Globus pallidus (tissue), 1 donor: ENCODE results near the gene TMEM135.

ENCODE experiments used
- DNase-seq: peaks from one replicate; pipeline ENCODE4 v3.0.0-alpha.2; 2015; ENCODE audit warnings: low spot score

The TMEM135 gene

GRCh38 chr11:87306262-87306851 is 268.6 kb downstream of the TMEM135 start:
- DNase-seq: no peak

DNA sequence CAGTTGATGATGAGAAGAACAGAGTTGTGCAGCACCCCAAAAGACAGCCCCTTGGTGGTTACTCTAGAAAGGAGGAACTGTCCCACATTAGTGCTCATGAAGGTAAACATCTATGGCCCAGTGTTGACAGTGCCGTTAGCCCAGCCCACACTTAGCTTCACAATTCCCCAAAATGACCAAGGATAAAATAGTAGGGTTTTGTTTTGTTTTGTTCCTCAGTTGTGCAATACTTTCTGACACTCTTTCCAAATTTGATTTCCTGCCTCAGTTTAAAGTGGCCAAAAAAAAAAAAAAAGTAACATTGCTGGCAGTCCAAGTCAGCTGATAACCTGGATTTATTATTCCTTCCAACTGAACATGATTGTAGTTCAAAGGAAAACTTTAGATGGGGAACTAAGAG is 269.4 kb downstream of the TMEM135 start:
- no peak for DNase-seq

- DNase-seq: no peak
These were observed 277.5 kb downstream of the TMEM135 start for GRCh38 chr11:87315229-87315628.

- DNase-seq: no peak
These were observed 278.8 kb downstream of the TMEM135 start for GRCh38 chr11:87316491-87316890.

DNA sequence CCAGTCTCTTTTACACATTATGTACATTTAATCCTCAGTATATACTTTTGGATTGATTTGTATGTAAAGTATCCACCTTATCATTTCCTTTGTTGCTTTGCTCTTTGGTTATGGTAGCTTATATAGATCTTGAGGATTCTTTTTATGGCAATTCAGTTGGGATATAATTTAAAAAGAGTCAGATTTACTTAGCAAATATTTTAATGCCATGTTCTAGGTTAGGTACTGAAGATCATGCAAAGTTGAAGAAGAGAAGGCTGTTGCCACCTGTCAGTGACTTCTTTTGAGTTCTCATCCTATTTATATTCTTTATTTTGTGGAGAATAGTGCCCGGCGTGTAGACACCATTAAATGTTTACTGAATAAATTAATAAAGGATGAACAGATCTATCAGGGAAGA is 279.7 kb downstream of the TMEM135 start:
- DNase-seq: no peak

GRCh38 chr11:87320123-87320522 is 282.4 kb downstream of the TMEM135 start:
- no peak for DNase-seq

- no peak for DNase-seq
These were observed 284.8 kb downstream of the TMEM135 start for GRCh38 chr11:87322568-87322967.

GRCh38 chr11:87323899-87324298 is 286.2 kb downstream of the TMEM135 start:
- no peak for DNase-seq

DNA sequence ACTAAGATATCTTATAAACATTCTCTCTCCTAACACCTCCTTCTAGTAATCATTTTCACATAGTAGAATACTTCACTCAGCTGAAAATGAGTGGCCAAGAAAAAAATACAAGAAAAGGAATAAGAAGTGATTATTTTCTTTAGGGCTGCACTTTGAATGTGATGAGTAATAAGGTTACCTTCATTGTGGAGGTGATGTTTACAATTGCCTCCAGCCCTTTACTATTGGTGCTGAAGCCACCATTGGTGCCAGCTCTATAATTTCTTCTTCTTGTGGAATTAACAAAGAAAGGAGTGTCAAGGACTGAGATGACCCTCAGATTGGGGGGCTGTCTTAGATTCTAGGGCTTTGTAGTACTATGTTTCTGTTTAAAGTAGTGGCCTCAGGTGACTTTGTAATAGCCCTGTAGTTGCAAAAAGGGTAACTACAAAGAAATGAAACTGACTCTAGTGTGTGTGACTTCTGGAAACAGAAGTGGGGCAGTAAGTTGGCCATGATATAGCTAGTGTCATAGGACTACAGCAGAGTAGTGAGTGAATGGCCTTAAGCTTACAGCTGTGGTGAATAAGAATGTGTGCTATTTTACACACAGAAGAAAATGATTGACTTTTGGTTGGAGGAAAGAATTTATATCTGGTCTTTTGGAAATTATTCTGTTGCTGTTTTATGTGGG is 287.2 kb downstream of the TMEM135 start:
- no peak for DNase-seq

DNA sequence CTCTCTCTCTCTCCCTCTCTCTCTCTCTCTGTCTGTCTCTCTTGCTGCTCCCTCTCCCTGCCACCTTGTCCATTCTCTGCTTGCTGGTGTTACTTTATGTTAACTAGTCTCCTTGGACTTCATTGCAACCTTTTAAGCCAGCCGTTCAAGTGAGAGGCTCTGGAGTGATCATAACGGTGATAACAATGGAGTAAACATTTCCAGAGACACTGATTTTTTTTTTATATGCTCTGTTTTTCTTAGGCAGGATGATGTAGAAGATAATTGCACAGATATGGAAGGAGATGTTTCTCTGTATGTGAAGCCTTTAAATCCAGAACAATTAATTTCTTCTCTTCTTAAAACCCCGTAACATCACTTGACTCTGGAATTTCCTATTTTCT is 287.7 kb downstream of the TMEM135 start:
- DNase-seq: no peak

DNA sequence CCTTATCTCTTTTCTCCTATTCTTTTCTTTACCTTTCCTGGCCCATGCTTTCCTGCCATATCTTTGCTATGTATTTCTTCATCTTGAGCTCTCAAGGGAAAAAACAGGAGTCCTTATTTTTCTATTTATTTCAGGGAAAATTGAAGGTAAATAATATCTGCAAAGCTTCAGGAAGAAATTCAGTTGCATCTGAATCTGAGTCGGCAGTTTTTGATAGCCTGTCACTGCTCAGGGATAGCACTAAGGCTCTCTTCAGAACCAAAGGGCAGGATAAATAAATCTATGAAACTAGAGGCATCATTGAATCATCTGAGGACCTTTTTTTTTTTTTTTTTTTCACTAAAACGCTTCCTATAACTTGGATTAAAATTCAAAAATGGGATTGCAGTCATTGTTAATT is 288.9 kb downstream of the TMEM135 start:
- DNase-seq: no peak

DNA sequence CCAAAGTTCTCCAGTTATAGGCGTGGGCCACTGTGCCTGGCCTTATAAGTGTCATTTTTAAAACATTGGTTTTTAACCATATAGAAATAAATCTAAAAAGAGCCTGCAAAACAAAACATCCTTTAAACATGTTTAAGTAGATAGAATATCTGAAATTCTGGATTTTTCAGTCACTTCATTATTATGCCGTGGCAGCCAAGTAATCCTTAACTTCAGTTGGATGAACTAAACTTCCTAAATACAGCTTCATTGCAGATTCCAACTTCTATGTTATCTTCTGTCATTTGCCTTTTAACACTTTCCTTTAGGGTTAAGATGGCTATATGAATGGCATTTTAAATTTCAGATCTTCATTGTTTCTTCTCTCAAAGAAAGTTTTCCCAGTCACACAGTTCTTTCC is 291.4 kb downstream of the TMEM135 start:
- DNase-seq: no peak

- no peak for DNase-seq
These were observed 292.5 kb downstream of the TMEM135 start for GRCh38 chr11:87330187-87330601.

GRCh38 chr11:87331273-87331672 is 293.5 kb downstream of the TMEM135 start:
- no peak for DNase-seq

- no peak for DNase-seq
These were observed 300.4 kb downstream of the TMEM135 start for GRCh38 chr11:87338046-87338639.

DNA sequence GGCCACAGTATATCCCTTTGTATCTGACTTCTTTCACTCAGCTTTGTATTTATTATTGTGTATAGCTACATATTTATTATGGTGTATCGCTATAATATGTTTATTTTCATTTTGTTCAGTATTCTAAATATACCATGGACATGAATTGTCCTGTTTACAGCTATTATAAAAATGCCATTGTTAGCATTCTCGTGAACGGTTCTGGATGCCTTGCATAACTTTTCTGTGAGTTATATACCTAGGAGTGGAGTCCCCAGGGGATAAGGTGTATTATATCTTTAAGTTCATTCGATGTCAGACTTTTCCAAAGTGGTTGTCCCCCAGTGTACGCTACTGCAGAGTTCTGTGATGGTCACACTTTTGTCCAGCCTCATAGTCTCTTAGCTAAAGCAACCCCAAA is 301.7 kb downstream of the TMEM135 start:
- DNase-seq: no peak

GRCh38 chr11:87347441-87347840 is 309.7 kb downstream of the TMEM135 start:
- no peak for DNase-seq

GRCh38 chr11:87347854-87348253 is 310.1 kb downstream of the TMEM135 start:
- DNase-seq: no peak

- DNase-seq: no peak
These were observed 313.9 kb downstream of the TMEM135 start for GRCh38 chr11:87351676-87352075.

DNA sequence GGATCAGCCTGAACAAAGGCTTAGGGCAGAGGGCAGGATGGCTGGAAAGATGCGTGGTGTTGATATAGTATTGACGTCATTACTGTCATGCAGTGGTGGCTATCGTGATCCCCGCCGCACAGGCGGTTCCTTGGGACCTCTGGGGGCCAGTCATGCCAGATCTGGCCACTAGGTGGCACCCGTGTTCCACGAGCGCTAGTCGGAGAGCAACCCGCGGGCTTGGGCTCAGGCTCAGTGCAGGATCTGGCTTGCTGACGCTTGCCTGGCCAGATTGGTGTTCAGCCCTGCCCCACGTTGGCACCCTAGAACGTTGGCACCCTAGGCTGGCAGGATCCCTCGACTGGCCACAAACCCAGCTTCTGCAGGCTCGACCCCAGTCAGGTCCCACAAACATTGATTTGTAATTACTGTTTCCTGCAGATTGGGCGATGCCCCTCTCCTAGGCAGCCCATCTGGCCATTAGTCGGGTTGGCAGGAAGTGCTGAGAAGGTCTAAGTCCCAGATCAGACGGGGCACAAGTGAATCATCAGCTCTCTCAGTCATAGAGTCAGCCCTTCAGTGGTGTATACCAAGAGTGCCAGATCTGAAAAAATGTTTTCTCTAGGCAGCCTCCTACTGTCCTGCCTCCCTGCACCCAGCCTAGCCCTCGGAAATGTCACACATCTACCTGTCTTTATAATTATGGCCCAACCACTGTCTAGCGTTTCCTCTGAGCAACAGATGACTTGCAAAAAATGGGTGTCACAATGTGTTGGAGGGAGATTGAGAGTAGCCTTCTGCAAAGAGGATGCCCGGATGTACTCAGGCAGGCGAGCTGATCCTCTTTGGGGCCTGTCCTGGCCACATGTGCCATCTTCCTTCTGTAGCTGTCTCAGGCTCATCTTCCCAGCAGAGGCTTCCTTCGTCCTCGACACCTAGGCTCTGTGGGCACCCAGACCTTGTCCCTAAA is 315.3 kb downstream of the TMEM135 start:
- peak; percentile 68 for DNase-seq

- no peak for DNase-seq
These were observed 316.1 kb downstream of the TMEM135 start for GRCh38 chr11:87353771-87354345.

DNA sequence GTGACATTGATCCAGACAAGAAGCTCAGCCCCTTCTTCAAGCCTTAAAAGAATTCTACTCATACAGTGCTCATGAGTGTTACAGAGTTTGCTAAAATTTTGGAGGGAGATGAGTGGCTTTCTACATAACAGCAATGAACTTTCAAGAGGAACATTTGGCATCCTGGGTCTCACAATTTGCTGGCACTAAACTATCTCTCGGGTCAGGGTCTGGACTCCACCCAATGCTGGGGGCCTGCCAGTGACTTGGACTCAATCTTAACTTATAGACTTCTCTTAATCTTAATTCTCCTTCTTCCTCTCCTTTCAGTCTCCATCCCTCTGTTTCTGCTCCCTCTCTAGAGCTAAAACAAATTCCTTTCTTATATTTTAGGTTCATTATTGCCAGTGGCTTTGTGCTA is 317.9 kb downstream of the TMEM135 start:
- no peak for DNase-seq
